HepG2 (cell line): ENCODE results near the gene DENND4B. TPM values are rescaled to one million over a fixed set of nuclear protein-coding genes. Genes with fewer than 3 reads are reported as not detected.

Experiments
- ATAC-seq: fragments of 200-7000 bp; cut with Tn5 transposase; 3 replicates; pipeline ENCODE4 v1.9.1; 2020; ENCODE audit warnings: mild to moderate bottlenecking, moderate library complexity
- BruUV-seq: library from RNA; stranded (reverse); fragments of 400-500 nt; replicated peaks from 2 replicates; lab custom pipeline; 2021; lab: Mats Ljungman, UMichigan
- CTCF ChIA-PET: fragments of 300-600 bp; formaldehyde crosslinking; extraction: SDS; loops from one replicate; lab custom pipeline; 2021; ENCODE audit warnings: low total read pairs, inconsistent platforms, low intra/inter-chr PET ratio; lab: Yijun Ruan, JAX
- POLR2A ChIA-PET: fragments of 350-600 bp; sonication (Branson Sonifier 250); formaldehyde crosslinking; loops from one replicate; lab custom pipeline; 2020; ENCODE audit warnings: antibody characterized with exemption, inconsistent platforms; lab: Yijun Ruan, JAX
- DNase-seq: peaks from one replicate; pipeline ENCODE4 v3.0.0-alpha.2; 2015; ENCODE audit warnings: low spot score
- FAIRE-seq: peaks from 3 replicates; lab custom pipeline; 2011; peaks lifted over from hg19 to GRCh38; lab: Jason Lieb, UNC
- H2AFZ ChIP-seq: one replicate; pipeline ENCODE4 v1.6.1; 2011; ENCODE audit warnings: low read length, inconsistent platforms
- H3K27ac ChIP-seq: fragments of 300-600 bp; 3 replicates; pipeline ENCODE4 v1.8.0; 2011; ENCODE audit warnings: mixed run types, mild to moderate bottlenecking, mixed read lengths, low read length, inconsistent platforms; ENCODE audit not compliant: insufficient read depth; ENCODE audit errors: extremely low read length
- H3K27me3 ChIP-seq, 2 experiments: fragments of 200-600 bp in 1 of 2; 2 replicates in 1 of 2; 3 replicates in 1 of 2; pipeline versions ENCODE4 v1.6.0 to v1.8.0; 2011; ENCODE audit warnings: low read length in 2 of 2, mild to moderate bottlenecking in 2 of 2, moderate library complexity in 2 of 2, inconsistent platforms in 1 of 2; ENCODE audit not compliant: insufficient read depth in 2 of 2, control insufficient read depth in 1 of 2
- H3K36me3 ChIP-seq, 2 experiments: fragments of 200-600 bp in 1 of 2; replicated peaks in 1 of 2; 2 replicates in 1 of 2; 3 replicates in 1 of 2; pipeline versions ENCODE4 v1.5.1 to v1.8.0; 2011; ENCODE audit warnings: low read length in 2 of 2, inconsistent platforms in 1 of 2; ENCODE audit not compliant: insufficient read depth in 2 of 2, control insufficient read depth in 1 of 2
- H3K4me1 ChIP-seq: 2 replicates; pipeline ENCODE4 v1.5.1; 2012; ENCODE audit warnings: low read length, inconsistent platforms; ENCODE audit not compliant: insufficient read depth
- H3K4me2 ChIP-seq: 2 replicates; pipeline ENCODE4 v1.6.0; 2011; ENCODE audit warnings: low read depth, low read length, inconsistent platforms
- H3K4me3 ChIP-seq, 3 experiments: fragments of 200-600 bp in 1 of 3; sonication (generic), shearing (Covaris generic) in 1 of 3; replicated peaks in 1 of 3; 2 replicates each; pipeline ENCODE4 v1.5.1; 2011 to 2016; ENCODE audit warnings: low read length in 3 of 3, inconsistent platforms in 2 of 3, low read depth in 2 of 3, mild to moderate bottlenecking in 2 of 3, control low read depth in 1 of 3, mixed read lengths in 1 of 3; ENCODE audit not compliant: insufficient read depth in 1 of 3
- H3K79me2 ChIP-seq: one replicate; pipeline ENCODE4 v1.6.1; 2011; ENCODE audit warnings: low read length, inconsistent platforms; ENCODE audit not compliant: insufficient read depth
- H3K9ac ChIP-seq: 2 replicates; pipeline ENCODE4 v1.6.0; 2011; ENCODE audit warnings: mild to moderate bottlenecking, low read depth, low read length, inconsistent platforms; ENCODE audit not compliant: insufficient read depth
- H3K9me3 ChIP-seq: 2 replicates; pipeline ENCODE4 v1.5.1; 2012; ENCODE audit warnings: mild to moderate bottlenecking, low read length
- H4K20me1 ChIP-seq: 2 replicates; pipeline ENCODE4 v1.6.0; 2011; ENCODE audit warnings: inconsistent platforms, mild to moderate bottlenecking, low read length, moderate library complexity; ENCODE audit not compliant: insufficient read depth
- AHDC1 ChIP-seq: sonication (generic); formaldehyde crosslinking; IDR thresholded peaks from 2 replicates; pipeline ENCODE4 v1.5.1; 2020; ENCODE audit warnings: mild to moderate bottlenecking, missing genetic modification reagents, borderline replicate concordance
- CAMTA2 ChIP-seq: sonication (generic); formaldehyde crosslinking; IDR thresholded peaks from 2 replicates; pipeline ENCODE4 v1.4.0; 2020; ENCODE audit warnings: mild to moderate bottlenecking, missing genetic modification reagents, borderline replicate concordance
- GMEB2 ChIP-seq: IDR thresholded peaks from 2 replicates; pipeline ENCODE4 v1.6.1; 2016; ENCODE audit warnings: missing biosample characterization, missing genetic modification reagents, low read depth
- HDAC1 ChIP-seq: sonication (generic); formaldehyde crosslinking; IDR thresholded peaks from 2 replicates; pipeline ENCODE4 v1.5.1; 2020; ENCODE audit warnings: mild to moderate bottlenecking, missing genetic modification reagents
- MED1 ChIP-seq: sonication (generic); formaldehyde crosslinking; IDR thresholded peaks from 2 replicates; pipeline ENCODE4 v1.4.0; 2020; ENCODE audit warnings: missing genetic modification reagents
- PAWR ChIP-seq: sonication (generic); formaldehyde crosslinking; IDR thresholded peaks from 2 replicates; pipeline ENCODE4 v1.4.0; 2020; ENCODE audit warnings: missing genetic modification reagents, mild to moderate bottlenecking, borderline replicate concordance
- SNAI1 ChIP-seq: sonication (generic); formaldehyde crosslinking; IDR thresholded peaks from 2 replicates; pipeline ENCODE4 v1.5.0; 2020; ENCODE audit warnings: mild to moderate bottlenecking, missing genetic modification reagents, borderline replicate concordance
- TRIM22 ChIP-seq: fragments of 450-650 bp; IDR thresholded peaks from 2 replicates; pipeline ENCODE4 v1.6.1; 2017
- ZGPAT ChIP-seq: IDR thresholded peaks from 2 replicates; pipeline ENCODE4 v1.6.1; 2016; ENCODE audit warnings: mild to moderate bottlenecking
- ZNF12 ChIP-seq: sonication (generic); formaldehyde crosslinking; IDR thresholded peaks from 2 replicates; pipeline ENCODE4 v1.5.0; 2020; ENCODE audit warnings: missing genetic modification reagents
- ZNF17 ChIP-seq: sonication (generic); formaldehyde crosslinking; IDR thresholded peaks from 2 replicates; pipeline ENCODE4 v1.5.0; 2020; ENCODE audit warnings: mild to moderate bottlenecking, missing genetic modification reagents
- ZNF317 ChIP-seq: sonication (generic); formaldehyde crosslinking; IDR thresholded peaks from 2 replicates; pipeline ENCODE4 v1.5.0; 2020; ENCODE audit warnings: mild to moderate bottlenecking, missing genetic modification reagents
- WGBS: methylation state at CpG from one replicate; pipeline ENCODE4 v1.1.6; 2017; ENCODE audit warnings: low lambda C conversion rate; 5-methylcytosine and 5-hydroxymethylcytosine counted together
- in situ Hi-C: cut with HindIII; loops from 2 replicates; pipeline ENCODE4 v1.10.0; 2017; ENCODE audit warnings: low pct_unique_long_range_greater_than_20kb; ENCODE audit not compliant: extremely low pct_ligation_motif_present
- intact Hi-C: fragments of 100-400 bp; cut with micrococcal nuclease; formaldehyde crosslinking; loops from one replicate; pipeline ENCODE4 v1.10.0; 2022; ENCODE audit not compliant: unreplicated experiment
- polyA plus RNA-seq, 8 experiments: library from polyadenylated mRNA; depleted of rRNA in 3 of 8; stranded (reverse) in 7 of 8; unstranded in 1 of 8; fragments of >200 nt; fragmentation: Illumina TruSeq in 4 of 8; extraction: Trizol in 4 of 8; gene quantifications; 2 replicates each; pipeline versions ENCODE4 v1.2.1 to v1.2.3, GENCODE V29; 2011 to 2016; ENCODE audit warnings: low read depth in 4 of 8, missing spikeins in 1 of 8, mixed read lengths in 1 of 8; ENCODE audit not compliant: insufficient read depth in 1 of 8
- total RNA-seq, 5 experiments: library from RNA; depleted of rRNA; stranded (reverse); fragments of >200 nt; fragmentation: Illumina TruSeq; extraction: Trizol; gene quantifications; 2 replicates each; pipeline ENCODE4 v1.2.3, GENCODE V29; 2016; ENCODE audit warnings: low read depth in 1 of 5

Gene DENND4B
- total and polyA plus RNA-seq, 2 of the 13 experiments (the other 11 are each of a cell fraction or from before 2014, with no cell fraction given), result 15.1 to 20.3 TPM

GRCh38 chr1:153954826-153955225 lies 8.3 kb upstream of the DENND4B start (continued):
- TF ChIP-seq SNAI1 (CRISPR knock-in tag) (no peak), ZGPAT (CRISPR knock-in tag) (no peak), TRIM22 (no peak), ZNF317 (CRISPR knock-in tag) (no peak), GMEB2 (CRISPR knock-in tag) (no peak)

GRCh38 chr1:153953859-153954365 lies 7.4 kb upstream of the DENND4B start:
- H4K20me1 ChIP-seq, result peaks cover 7% of the 10 kb centered on the region; the same call in 1 of the 2 replicates
- peaks cover 16 to 40% of the 10 kb centered on the region in 2 experiments for H3K36me3 ChIP-seq
- BruUV-seq, result no TSS peak
- peak overlapping the region in 1 of 3 experiments; percentile 17; a peak in 3 of 6 replicates for H3K4me3 ChIP-seq
- peak; percentile 91 for DNase-seq
- H3K4me2 ChIP-seq, result peak overlapping the region; percentile 78
- CTCF ChIA-PET, result no interaction called here
- POLR2A ChIA-PET, result interaction anchor here (0.6 to 7.0 kb wide), 10 partner anchors 9 to 37 kb away, joined by 3 to 89 read pairs (median 6); partner anchors contain the start of genes CREB3L4, GATAD2B, JTB and RAB13
- 3% methylated on average over 4 of the region's 4 CpGs for WGBS
- H3K27me3 ChIP-seq, result peaks cover 0 to 7% of the 10 kb centered on the region in 2 experiments; a peak in 1 of 5 replicates
- FAIRE-seq, result peak; percentile 99
- in situ Hi-C loops, result no loop called here
- no peaks in the 10 kb centered on the region for H3K9me3 ChIP-seq
- H3K4me1 ChIP-seq, result peaks cover 48% of the 10 kb centered on the region
- peaks cover 39% of the 10 kb centered on the region for H3K79me2 ChIP-seq
- peak overlapping the region; percentile 48; the same call in 1 of the 2 replicates for H3K9ac ChIP-seq
- no peak overlapping the region for H2AFZ ChIP-seq
- intact Hi-C loops, result no loop called here
- peak overlapping the region; percentile 72 for H3K27ac ChIP-seq
- peak; percentile 85 for ATAC-seq
- TF ChIP-seq MED1 (CRISPR knock-in tag), result peak; percentile 28; the same call in 1 of the 2 replicates
- no peak for TF ChIP-seq CAMTA2 (CRISPR knock-in tag)
- TF ChIP-seq AHDC1, result 0 out of 2 replicates have a peak, but pooled peaks have one; percentile 24
- no peak for TF ChIP-seq ZNF12 (CRISPR knock-in tag)
- no peak for TF ChIP-seq ZNF17 (CRISPR knock-in tag)
- peak; percentile 80 for TF ChIP-seq HDAC1 (CRISPR knock-in tag)
- no peak for TF ChIP-seq PAWR
